Right lobe of liver (tissue), 6 donors: ENCODE measurements around the gene WDR91. TPM values are rescaled to one million over a fixed set of nuclear protein-coding genes. Genes with fewer than 3 reads are reported as not detected.
"Not testable (repeated sequence)": the region's sequence is repeated elsewhere in the genome, so short reads cannot be mapped to it uniquely, and the experiment has no call there.

Experiments used
- ATAC-seq, 4 donors: fragments of 200-7000 bp; cut with Tn5 transposase; one replicate each; pipeline ENCODE4 v1.9.1; 2020; ENCODE audit warnings: mild to moderate bottlenecking in 4 of 4, moderate library complexity in 4 of 4
- DNase-seq, 3 donors: peaks; one replicate each; pipeline ENCODE4 v3.0.0-alpha.2; 2020
- H3K27ac ChIP-seq, 3 donors: fragments of 200-600 bp; one replicate each; pipeline ENCODE4 v1.8.0; 2022
- H3K27me3 ChIP-seq, 2 donors: fragments of 200-600 bp; one replicate each; pipeline ENCODE4 v1.8.0; 2022
- H3K36me3 ChIP-seq, 4 donors: fragments of 200-600 bp; sonication (generic) in 1 of 4; one replicate each; pipeline versions ENCODE4 v1.5.1 to v1.8.0; 2017 to 2022; ENCODE audit warnings: control low read depth in 1 of 4
- H3K4me1 ChIP-seq, 4 donors: fragments of 200-600 bp; sonication (generic) in 1 of 4; one replicate each; pipeline versions ENCODE4 v1.5.1 to v1.8.0; 2017 to 2022; ENCODE audit warnings: control low read depth in 1 of 4
- H3K4me3 ChIP-seq, 3 donors: fragments of 200-600 bp; one replicate each; pipeline ENCODE4 v1.8.0; 2022
- H3K9me3 ChIP-seq, 4 donors: fragments of 200-600 bp; sonication (generic) in 1 of 4; one replicate each; pipeline versions ENCODE4 v1.5.1 to v1.8.0; 2017 to 2022; ENCODE audit warnings: control low read depth in 1 of 4
- CTCF ChIP-seq, 4 donors: fragments of 200-600 bp in 3 of 4; fragments of 450-650 bp in 1 of 4; IDR thresholded peaks; one replicate each; pipeline versions ENCODE4 v1.5.1 to v1.8.0; 2016 to 2022; ENCODE audit warnings: antibody characterized with exemption in 4 of 4, mild to moderate bottlenecking in 2 of 4
- POLR2A ChIP-seq: fragments of 450-650 bp; IDR thresholded peaks from one replicate; pipeline ENCODE4 v1.6.1; 2017; ENCODE audit warnings: antibody characterized with exemption, mild to moderate bottlenecking
- WGBS: methylation state at CpG from one replicate; pipeline ENCODE4 v1.1.6; 2018; ENCODE audit warnings: low coverage, low lambda C conversion rate; ENCODE audit not compliant: insufficient coverage; ENCODE audit errors: missing lambda C conversion rate; 5-methylcytosine and 5-hydroxymethylcytosine counted together
- intact Hi-C, 2 donors: fragments of 100-400 bp; cut with DNase I; formaldehyde crosslinking; loops; one replicate each; pipeline versions ENCODE4 v1.11.2 to v1.14.1; 2022
- total RNA-seq, 6 experiments: library from RNA; depleted of rRNA in 2 of 6; stranded (reverse); fragments of >200 nt in 2 of 6; fragmentation: NEBNext Ultra II Directional in 3 of 6; extraction: Animal tissue kit (Norgen Biotek cat#: 25700) in 3 of 6; gene quantifications; one replicate each; pipeline versions ENCODE4 v1.1.0 to v1.2.4, GENCODE V29; 2016 to 2023
- donor health status: DM: no; HTN: yes; CAD: no.
- donor health status: DM: no; HTN: no; CAD: no.
- donor health status: DM: no; HTN: no; CAD: no.
- donor health status: DM: no; HTN: yes; CAD: no.
- donor health status: DM: no; HTN: yes; CAD: no.

Gene WDR91
- total RNA-seq, 6 experiments from 2014 or later, result 6.0 to 11.5 (median 8.6) TPM

DNA sequence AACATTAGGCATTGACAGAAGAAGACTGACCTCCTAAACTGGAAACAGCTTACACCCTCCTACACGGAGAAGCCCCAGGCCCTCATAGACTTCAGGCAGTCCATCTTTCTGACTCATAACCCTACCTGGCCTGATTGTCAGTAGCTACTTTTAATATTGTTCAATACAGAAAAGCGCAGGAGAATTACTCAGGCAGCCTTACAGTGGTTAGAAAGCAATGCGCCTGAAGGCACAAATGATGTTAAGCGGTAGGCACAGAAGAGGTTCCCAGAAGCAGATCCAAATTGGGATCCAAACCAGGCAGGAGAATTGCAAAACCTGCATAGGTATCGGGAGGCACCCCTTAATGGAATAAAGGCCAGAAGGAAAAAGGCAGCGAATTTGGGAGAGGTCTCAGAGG is 35.4 kb downstream of the WDR91 start:
- no peaks in the 10 kb centered on the region for H3K9me3 ChIP-seq
- intact Hi-C loops, result no loop called here
- ATAC-seq (no peak), DNase-seq (no peak)
- no peaks in the 10 kb centered on the region for H3K27me3 ChIP-seq
- peaks cover 0 to 6% (median 0%) of the 10 kb centered on the region in 4 donors for H3K4me1 ChIP-seq
- H3K4me3 ChIP-seq, result no peak overlapping the region
- no peak for TF ChIP-seq POLR2A
- TF ChIP-seq CTCF (IDR thresholded peaks at IDR 0.05), result no peak
- H3K36me3 ChIP-seq, result peaks cover 0 to 3% (median 0%) of the 10 kb centered on the region in 4 donors
- WGBS, result 100% methylated on average over 6 of the region's 6 CpGs
- H3K27ac ChIP-seq, result no peak overlapping the region

DNA sequence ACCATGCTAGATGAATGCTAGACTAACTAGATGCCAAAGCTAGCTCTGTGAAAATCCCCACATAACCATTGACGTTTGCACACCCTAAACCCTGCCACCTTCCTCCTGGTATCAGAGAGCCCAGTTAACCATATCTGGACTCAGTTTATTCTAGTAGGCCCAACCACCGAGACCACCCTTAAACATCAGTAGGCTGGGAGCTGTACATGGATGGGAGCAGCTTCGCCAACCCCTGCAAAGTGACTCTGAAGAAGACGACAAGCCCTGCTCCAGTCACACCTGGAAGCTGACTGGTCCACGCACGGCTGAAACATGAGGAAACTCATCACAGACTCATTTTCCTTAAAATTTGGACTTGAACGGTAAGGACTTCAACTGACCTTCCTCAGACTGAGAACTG is 36.4 kb downstream of the WDR91 start:
- no peak overlapping the region for H3K27ac ChIP-seq
- no peak overlapping the region for H3K4me3 ChIP-seq
- no peak for DNase-seq
- H3K36me3 ChIP-seq, result peaks cover 0 to under 1% (median 0%) of the 10 kb centered on the region in 4 donors
- H3K4me1 ChIP-seq, result peaks cover 0 to 8% (median 0%) of the 10 kb centered on the region in 4 donors
- no peaks in the 10 kb centered on the region for H3K9me3 ChIP-seq
- intact Hi-C loops, result no loop called here
- TF ChIP-seq CTCF (IDR thresholded peaks at IDR 0.05) (no peak), POLR2A (no peak)
- no peak for ATAC-seq
- no peaks in the 10 kb centered on the region for H3K27me3 ChIP-seq
- 100% methylated on average over 1 of the region's 7 CpGs for WGBS

DNA sequence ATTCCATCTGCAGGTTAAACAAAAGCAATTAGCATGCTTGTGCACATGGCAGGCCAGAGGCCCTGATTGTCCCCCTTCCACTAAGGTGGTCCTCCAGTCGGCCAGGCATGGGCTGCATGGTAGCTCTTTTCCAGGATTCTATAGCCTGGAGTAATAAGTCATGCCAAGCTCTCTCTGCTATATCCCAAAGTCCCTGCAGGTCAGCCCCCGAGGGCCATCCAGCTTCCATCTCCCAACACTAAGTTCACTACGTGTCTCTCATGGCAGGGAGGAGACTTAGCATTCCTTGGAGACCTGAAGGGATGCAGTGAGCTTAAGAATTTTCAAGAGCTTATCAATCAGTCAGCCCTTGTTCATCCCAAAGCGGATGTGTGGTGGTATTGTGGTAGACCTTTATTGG is 37.4 kb downstream of the WDR91 start:
- DNase-seq, intact Hi-C loops: not testable (repeated sequence)
- 90% methylated on average over 2 of the region's 4 CpGs for WGBS

DNA sequence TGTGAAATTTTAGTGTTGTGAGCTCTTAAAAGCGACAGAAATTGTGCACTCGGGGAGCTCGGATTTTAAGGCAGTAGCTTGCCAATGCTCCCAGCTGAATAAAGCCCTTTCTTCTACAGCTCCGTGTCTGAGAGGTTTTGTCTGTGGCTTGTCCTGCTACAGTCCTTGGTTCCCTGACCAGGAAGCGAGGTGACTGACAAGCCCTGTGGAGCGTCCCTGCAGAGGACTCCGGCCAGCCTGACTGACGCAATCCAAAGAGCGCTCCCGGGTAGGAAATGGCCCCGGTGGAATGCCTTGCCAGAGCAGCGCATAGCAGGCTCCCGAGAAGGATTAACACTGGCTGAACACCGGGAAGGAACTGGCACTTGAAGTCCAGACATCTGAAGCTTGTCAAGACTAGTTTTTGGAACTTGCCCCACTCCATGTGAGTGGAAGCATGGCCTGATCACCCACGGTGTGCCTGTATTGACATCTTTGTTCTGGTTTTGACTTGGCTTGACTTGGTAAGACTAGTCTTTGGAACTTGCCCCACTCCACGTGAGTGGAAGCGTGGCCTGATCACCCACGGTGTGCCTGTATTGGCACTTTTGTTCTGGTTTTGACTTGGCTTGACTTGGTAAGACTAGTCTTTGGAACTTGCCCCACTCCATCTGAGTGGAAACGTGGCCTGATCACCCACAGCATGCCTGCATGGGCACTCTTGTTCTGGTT is 39.6 kb downstream of the WDR91 start:
- H3K27ac ChIP-seq, result peak overlapping the region; percentile 97 to 99 (median 98)
- intact Hi-C loops, H3K27me3 ChIP-seq, H3K9me3 ChIP-seq: not testable (repeated sequence)
- peak; percentile 70 for TF ChIP-seq POLR2A
- peak; percentile 29 to 63 (median 50) for ATAC-seq
- 9% methylated on average over 15 of the region's 19 CpGs for WGBS
- H3K4me3 ChIP-seq, result peak overlapping the region; percentile 25 to 88 (median 33)
- DNase-seq, result peak; percentile 77 to 92 (median 80)
- H3K4me1 ChIP-seq, result peaks cover 0 to 32% (median 6%) of the 10 kb centered on the region in 4 donors
- H3K36me3 ChIP-seq, result peaks cover 0 to 15% (median 0%) of the 10 kb centered on the region in 4 donors

More for the DNA sequence above, 37.4 kb downstream of the WDR91 start:
- H3K27me3 ChIP-seq, ATAC-seq, H3K4me3 ChIP-seq, H3K9me3 ChIP-seq, H3K36me3 ChIP-seq, H3K27ac ChIP-seq: not testable (repeated sequence)
- peaks cover 0 to 17% (median 4%) of the 10 kb centered on the region in 4 donors for H3K4me1 ChIP-seq

- ATAC-seq, result peak in 1 of 4 donors; percentile 0
- peaks cover 0 to 22% (median 0%) of the 10 kb centered on the region in 4 donors for H3K36me3 ChIP-seq
- peak overlapping the region; percentile 86 to 98 (median 88) for H3K4me3 ChIP-seq
- DNase-seq, H3K27me3 ChIP-seq, H3K9me3 ChIP-seq, intact Hi-C loops: not testable (repeated sequence)
- peaks cover 0 to 32% (median 6%) of the 10 kb centered on the region in 4 donors for H3K4me1 ChIP-seq
- 9% methylated on average over 12 of the region's 12 CpGs for WGBS
- H3K27ac ChIP-seq, result peak overlapping the region; percentile 97 to 99 (median 98)
These were observed 40.3 kb downstream of the WDR91 start for GRCh38 chr7:135170998-135171481.
